ENCODE results near the gene INO80E.

INO80E gene

GRCh38 chr16:30026449-30026848 is 30.4 kb downstream of the INO80E start:
- no peak for TF ChIP-seq OSR1 (CRISPR knock-in tag; IDR thresholded peaks at IDR 0.05)
- TF ChIP-seq ARNTL (CRISPR knock-in tag; IDR thresholded peaks at IDR 0.05; ENCODE audit: borderline replicate concordance, low read depth): no peak
- no peak for TF ChIP-seq TCF4 (CRISPR knock-in tag; IDR thresholded peaks at IDR 0.05; ENCODE audit: borderline replicate concordance)
- no peak for TF ChIP-seq RARB (CRISPR knock-in tag; IDR thresholded peaks at IDR 0.05)
- no peak for TF ChIP-seq ZFP30 (CRISPR knock-in tag; IDR thresholded peaks at IDR 0.05)
- no peak for TF ChIP-seq BACH2 (CRISPR knock-in tag; IDR thresholded peaks at IDR 0.05; ENCODE audit: borderline replicate concordance)
- no peak for TF ChIP-seq ZC3H10 (CRISPR knock-in tag; IDR thresholded peaks at IDR 0.05)
- no peak for TF ChIP-seq CREB5 (CRISPR knock-in tag; IDR thresholded peaks at IDR 0.05; ENCODE audit: low read depth)
- TF ChIP-seq, protein P1, sequence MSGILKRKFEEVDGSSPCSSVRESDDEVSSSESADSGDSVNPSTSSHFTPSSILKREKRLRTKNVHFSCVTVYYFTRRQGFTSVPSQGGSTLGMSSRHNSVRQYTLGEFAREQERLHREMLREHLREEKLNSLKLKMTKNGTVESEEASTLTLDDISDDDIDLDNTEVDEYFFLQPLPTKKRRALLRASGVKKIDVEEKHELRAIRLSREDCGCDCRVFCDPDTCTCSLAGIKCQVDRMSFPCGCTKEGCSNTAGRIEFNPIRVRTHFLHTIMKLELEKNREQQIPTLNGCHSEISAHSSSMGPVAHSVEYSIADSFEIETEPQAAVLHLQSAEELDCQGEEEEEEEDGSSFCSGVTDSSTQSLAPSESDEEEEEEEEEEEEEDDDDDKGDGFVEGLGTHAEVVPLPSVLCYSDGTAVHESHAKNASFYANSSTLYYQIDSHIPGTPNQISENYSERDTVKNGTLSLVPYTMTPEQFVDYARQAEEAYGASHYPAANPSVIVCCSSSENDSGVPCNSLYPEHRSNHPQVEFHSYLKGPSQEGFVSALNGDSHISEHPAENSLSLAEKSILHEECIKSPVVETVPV (CRISPR knock-in tag; IDR thresholded peaks at IDR 0.05): no peak
- no peak for TF ChIP-seq ESRRG (CRISPR knock-in tag; IDR thresholded peaks at IDR 0.05)
- TF ChIP-seq TOX (CRISPR knock-in tag; IDR thresholded peaks at IDR 0.05; ENCODE audit: borderline replicate concordance): no peak
- TF ChIP-seq ZNF70 (CRISPR knock-in tag; IDR thresholded peaks at IDR 0.05): no peak
- TF ChIP-seq ZNF565 (CRISPR knock-in tag; conservative IDR thresholded peaks at IDR 0.05; ENCODE audit: low read depth): no peak
- ATAC-seq: no peak

DNA sequence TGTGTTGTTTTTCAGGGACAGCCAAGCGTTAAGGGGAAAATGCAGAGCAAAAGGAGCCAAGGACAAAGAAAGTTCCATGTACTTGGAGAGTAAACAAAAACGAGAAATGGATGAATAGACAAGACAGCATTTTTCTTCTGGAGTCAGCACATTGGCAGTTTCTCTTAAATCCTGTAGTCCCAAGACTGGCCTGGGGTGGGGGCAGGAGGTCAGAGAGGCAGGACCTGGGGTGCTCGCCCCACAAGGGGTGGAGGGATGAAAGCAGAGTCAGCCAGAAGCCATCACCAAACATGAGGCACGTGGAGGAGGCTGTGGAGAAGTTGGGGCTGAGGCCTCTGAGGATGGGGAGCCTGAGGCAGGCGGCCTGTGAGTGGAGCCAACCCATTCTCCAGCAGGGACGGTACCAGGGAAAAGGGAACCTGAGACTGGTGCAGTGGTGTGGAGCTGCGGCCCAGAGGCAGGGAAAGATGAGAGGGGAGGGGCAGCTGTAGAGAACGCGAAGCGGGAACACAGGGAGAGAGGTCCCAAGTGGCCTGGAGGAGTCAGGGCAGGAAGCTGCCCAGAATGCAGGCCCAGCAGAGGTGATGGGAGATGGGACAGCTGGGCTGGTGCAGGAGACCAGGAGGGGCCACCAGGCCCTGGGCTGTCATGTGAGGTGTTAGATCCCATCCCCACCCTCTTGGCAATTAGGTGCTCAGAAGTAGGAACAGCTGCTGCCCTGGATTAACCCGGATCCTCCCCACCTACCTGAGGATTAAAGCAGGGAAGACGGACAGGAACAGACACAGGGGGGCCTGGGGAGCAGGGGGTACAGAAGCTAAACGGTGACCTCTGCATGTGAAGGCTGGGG is 31.8 kb downstream of the INO80E start:
- no peak for ATAC-seq
- TF ChIP-seq TCF4 (CRISPR knock-in tag; IDR thresholded peaks at IDR 0.05; ENCODE audit: borderline replicate concordance) (no peak), GLIS3 (CRISPR knock-in tag; IDR thresholded peaks at IDR 0.05) (no peak), ZFP30 (CRISPR knock-in tag; IDR thresholded peaks at IDR 0.05) (no peak)
- TF ChIP-seq, protein P1 (CRISPR knock-in tag; IDR thresholded peaks at IDR 0.05): no peak

GRCh38 chr16:30028438-30029076 is 32.5 kb downstream of the INO80E start:
- no peak for ATAC-seq
- TF ChIP-seq TCF4 (CRISPR knock-in tag; IDR thresholded peaks at IDR 0.05; ENCODE audit: borderline replicate concordance) (no peak), RARB (CRISPR knock-in tag; IDR thresholded peaks at IDR 0.05) (no peak), ARNTL (CRISPR knock-in tag; IDR thresholded peaks at IDR 0.05; ENCODE audit: borderline replicate concordance, low read depth) (no peak), ZNF8 (CRISPR knock-in tag; IDR thresholded peaks at IDR 0.05) (no peak), GLIS3 (CRISPR knock-in tag; IDR thresholded peaks at IDR 0.05) (no peak), TOX (CRISPR knock-in tag; IDR thresholded peaks at IDR 0.05; ENCODE audit: borderline replicate concordance) (no peak), PPARA (CRISPR knock-in tag; IDR thresholded peaks at IDR 0.05; ENCODE audit: borderline replicate concordance) (no peak), ZFP30 (CRISPR knock-in tag; IDR thresholded peaks at IDR 0.05) (no peak), ZC3H10 (CRISPR knock-in tag; IDR thresholded peaks at IDR 0.05) (no peak), ISL1 (CRISPR knock-in tag; IDR thresholded peaks at IDR 0.05) (no peak), ZNF70 (CRISPR knock-in tag; IDR thresholded peaks at IDR 0.05) (no peak), CSDC2 (CRISPR knock-in tag; IDR thresholded peaks at IDR 0.05) (no peak), CREB5 (CRISPR knock-in tag; IDR thresholded peaks at IDR 0.05; ENCODE audit: low read depth) (no peak), SNAI2 (CRISPR knock-in tag; IDR thresholded peaks at IDR 0.05) (no peak), ZNF565 (CRISPR knock-in tag; conservative IDR thresholded peaks at IDR 0.05; ENCODE audit: low read depth) (no peak), POU6F1 (CRISPR knock-in tag; IDR thresholded peaks at IDR 0.05; ENCODE audit: borderline replicate concordance, low read depth) (no peak), PATZ1 (CRISPR knock-in tag; IDR thresholded peaks at IDR 0.05; ENCODE audit: borderline replicate concordance) (no peak)
- TF ChIP-seq, protein P1 (CRISPR knock-in tag; IDR thresholded peaks at IDR 0.05): no peak
